Measurements from ENCODE around the gene PBX1.

Gene PBX1

DNA sequence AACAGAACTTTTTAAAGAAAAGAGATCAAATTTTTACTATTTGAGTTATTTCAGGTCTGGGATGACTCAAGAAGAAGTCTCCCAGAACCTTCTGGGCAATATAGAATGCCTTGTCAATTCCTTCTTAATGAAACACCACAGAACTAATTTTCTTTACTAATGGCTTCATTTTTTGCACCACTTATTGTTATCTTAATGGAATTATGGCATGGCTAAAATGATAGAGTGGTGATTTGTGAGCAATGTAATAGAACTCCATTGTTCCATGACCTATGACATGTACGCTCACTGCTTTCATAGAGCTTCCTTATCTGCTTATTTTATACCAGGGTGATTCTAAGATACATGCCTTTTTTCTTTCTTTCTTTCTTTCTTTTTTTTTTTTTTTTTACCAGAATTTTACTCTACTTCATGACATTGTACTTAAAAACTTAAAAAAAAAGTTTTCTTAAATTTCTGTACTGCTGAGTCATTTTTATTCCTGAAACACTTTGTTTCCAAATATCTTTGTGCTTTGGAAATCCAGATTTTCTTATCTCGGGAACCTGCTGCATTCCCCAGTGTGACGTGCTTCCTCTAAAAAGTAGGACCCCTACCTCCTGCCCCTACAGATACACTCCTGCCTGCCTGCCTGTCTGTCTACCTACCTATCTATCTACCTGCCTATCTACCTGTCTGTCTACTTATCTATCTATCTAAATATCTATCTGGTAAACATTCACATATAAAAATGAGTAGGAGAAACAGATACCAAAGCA lies 284.9 kb downstream of the PBX1 start:
- no peak for TF ChIP-seq CTCF (IDR thresholded peaks at IDR 0.05; ENCODE audit: low read length, missing control alignments)
- no peak overlapping the region for H3K4me3 ChIP-seq (replicated peaks; ENCODE audit: low read depth, low read length)
- DNase-seq (ENCODE audit: low read depth), result peak; percentile 70

DNA sequence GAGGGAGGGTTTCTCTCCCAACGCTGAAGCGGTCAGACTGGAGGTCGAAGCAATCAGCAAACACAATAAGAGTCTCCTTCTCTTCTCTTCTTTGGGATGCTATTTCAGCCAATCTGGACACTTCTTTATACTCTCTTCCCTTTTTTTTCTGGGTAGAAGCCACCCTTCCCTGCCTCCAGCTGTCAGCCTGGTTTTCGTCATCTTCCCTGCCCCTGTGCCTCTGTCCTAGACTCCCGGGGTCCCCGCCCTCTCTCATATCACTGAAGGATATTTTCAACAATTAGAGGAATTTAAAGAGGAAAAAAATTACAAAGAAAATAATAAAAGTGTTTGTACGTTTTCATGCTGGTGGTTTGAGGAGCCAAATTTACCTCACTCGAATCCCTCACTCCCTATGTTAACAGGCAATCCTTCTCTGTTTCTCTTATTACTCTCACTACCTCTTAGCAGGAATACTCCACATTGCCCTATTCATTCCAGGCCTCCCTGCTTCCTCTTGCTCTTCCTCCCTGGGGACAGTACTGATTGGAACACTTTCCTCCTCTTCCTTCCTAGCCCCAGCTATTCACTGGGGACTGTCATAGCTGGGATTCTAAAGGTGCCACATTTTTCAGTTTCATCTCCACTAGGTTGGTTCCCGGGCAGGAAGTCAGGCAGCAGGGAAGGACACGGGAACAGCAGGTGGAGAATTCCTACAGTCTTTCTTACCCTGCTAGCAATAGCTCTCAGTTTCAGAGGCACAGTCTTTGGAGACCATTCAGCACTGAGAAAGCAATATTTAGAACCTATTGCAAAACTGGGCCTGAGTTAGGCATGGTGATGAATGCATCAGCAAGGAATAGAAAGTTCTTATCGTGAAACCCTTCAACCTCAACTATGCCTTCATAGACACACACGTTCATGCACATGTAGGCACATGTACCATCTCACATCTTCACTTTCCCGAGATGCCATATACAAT lies 288.0 kb downstream of the PBX1 start:
- DNase-seq (ENCODE audit: low read depth), result no peak
- TF ChIP-seq CTCF (IDR thresholded peaks at IDR 0.05; ENCODE audit: low read length, missing control alignments), result no peak
- no peak overlapping the region for H3K4me3 ChIP-seq (replicated peaks; ENCODE audit: low read depth, low read length)

GRCh38 chr1:164853146-164853545 lies 294.2 kb downstream of the PBX1 start:
- H3K4me3 ChIP-seq (replicated peaks; ENCODE audit: low read depth, low read length), result no peak overlapping the region
- TF ChIP-seq CTCF (IDR thresholded peaks at IDR 0.05; ENCODE audit: low read length, missing control alignments), result no peak
- no peak for DNase-seq (ENCODE audit: low read depth)

DNA sequence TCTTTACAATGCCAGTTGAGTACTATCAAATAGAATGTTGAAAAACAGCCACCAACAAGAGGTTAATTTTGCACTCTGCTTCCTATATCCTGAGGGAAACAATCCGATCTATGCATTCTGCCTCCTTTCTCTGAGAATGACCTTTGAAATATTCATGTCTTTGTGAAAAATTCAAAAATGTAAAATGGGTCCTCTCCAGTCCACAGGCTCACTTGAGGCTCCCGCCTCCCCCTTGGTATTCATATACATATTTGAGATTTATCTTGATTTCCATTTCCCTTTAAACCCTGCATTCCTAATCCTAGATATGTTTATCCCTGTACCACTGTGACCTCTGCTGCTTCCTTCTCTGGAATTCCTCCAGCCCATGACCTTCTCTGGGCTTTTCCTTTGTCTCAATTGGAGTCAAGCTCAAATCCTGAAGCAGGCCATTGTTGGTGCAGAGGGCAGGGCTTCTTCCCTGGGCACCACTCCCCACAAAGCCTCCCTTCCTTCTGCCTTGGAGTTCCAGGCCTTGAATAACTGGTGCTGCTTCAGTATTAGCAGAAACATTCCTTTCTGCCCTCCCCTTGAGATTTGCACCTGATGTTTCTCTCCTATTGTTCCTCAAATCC lies 296.8 kb downstream of the PBX1 start:
- no peak for TF ChIP-seq CTCF (IDR thresholded peaks at IDR 0.05; ENCODE audit: low read length, missing control alignments)

GRCh38 chr1:164856381-164856780 lies 297.4 kb downstream of the PBX1 start:
- no peak for TF ChIP-seq CTCF (IDR thresholded peaks at IDR 0.05; ENCODE audit: low read length, missing control alignments)
- no peak overlapping the region for H3K4me3 ChIP-seq (replicated peaks; ENCODE audit: low read depth, low read length)
- DNase-seq (ENCODE audit: low read depth), result no peak

More for the DNA sequence above, 296.8 kb downstream of the PBX1 start:
- DNase-seq (ENCODE audit: low read depth), result no peak
- no peak overlapping the region for H3K4me3 ChIP-seq (replicated peaks; ENCODE audit: low read depth, low read length)

DNA sequence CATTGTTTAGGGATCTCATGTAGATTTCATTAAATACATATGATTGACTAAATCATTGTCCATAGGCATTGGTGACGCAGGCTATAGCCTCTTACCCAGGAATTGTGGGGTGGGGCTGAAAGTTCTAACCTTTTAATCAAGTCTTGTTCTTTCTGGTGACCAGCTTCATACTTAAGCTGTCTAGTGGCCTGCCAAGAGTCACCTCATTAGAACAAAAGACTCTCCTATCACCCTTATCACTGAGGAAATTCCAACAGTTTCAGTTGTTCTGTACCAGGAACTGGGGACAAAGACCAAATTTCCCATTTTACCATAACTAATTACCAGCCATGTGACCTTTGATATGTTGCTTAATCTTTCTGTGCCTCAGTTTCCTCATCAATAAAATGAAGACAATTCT lies 298.5 kb downstream of the PBX1 start:
- TF ChIP-seq CTCF (IDR thresholded peaks at IDR 0.05; ENCODE audit: low read length, missing control alignments), result no peak
- no peak for DNase-seq (ENCODE audit: low read depth)
- no peak overlapping the region for H3K4me3 ChIP-seq (replicated peaks; ENCODE audit: low read depth, low read length)
